HK-2 (cell line): ENCODE data around the gene GSTM4.

Experiments
- DNase-seq: peaks from one replicate; pipeline ENCODE4 v3.0.0-alpha.2; 2018; ENCODE audit not compliant: unreplicated experiment

GSTM4 gene

GRCh38 chr1:109655615-109656519, at the start of gene GSTM4:
Gene GSTM4 (plus strand): TSS chr1:109656099. CDS start chr1:109656390, 291 bp downstream.
- no peak for DNase-seq

GRCh38 chr1:109609881-109610280, 46.0 kb upstream of the GSTM4 start:
- peak; percentile 11 for DNase-seq

GRCh38 chr1:109610609-109611307, 45.1 kb upstream of the GSTM4 start:
- peak; percentile 47 for DNase-seq

- DNase-seq, result no peak
Measured at GRCh38 chr1:109611308-109611990, 44.5 kb upstream of the GSTM4 start.

- no peak for DNase-seq
Measured at GRCh38 chr1:109613361-109614147, 42.3 kb upstream of the GSTM4 start.

GRCh38 chr1:109615879-109616278, 40.0 kb upstream of the GSTM4 start:
- no peak for DNase-seq

- no peak for DNase-seq
Measured at GRCh38 chr1:109616391-109616790, 39.5 kb upstream of the GSTM4 start.

- no peak for DNase-seq
Measured at GRCh38 chr1:109617291-109617801, 38.6 kb upstream of the GSTM4 start.

GRCh38 chr1:109618661-109619575, 37.0 kb upstream of the GSTM4 start:
- no peak for DNase-seq

- DNase-seq, result peak; percentile 88
Measured at GRCh38 chr1:109619576-109620400, 36.1 kb upstream of the GSTM4 start, which contains the start of the genes AMPD2 and GNAT2. Gene AMPD2 (plus strand): TSS chr1:109619837. CDS start chr1:109621176, 1,339 bp downstream. Gene GNAT2 (minus strand): TSS chr1:109619616. CDS start chr1:109612870, 6,746 bp downstream.

- peak; percentile 65 for DNase-seq
Measured at GRCh38 chr1:109620401-109620791, 35.5 kb upstream of the GSTM4 start.

GRCh38 chr1:109620841-109621286, 35.0 kb upstream of the GSTM4 start:
- peak; percentile 94 for DNase-seq

- DNase-seq, result no peak
Measured at GRCh38 chr1:109621379-109622136, 34.3 kb upstream of the GSTM4 start.

- no peak for DNase-seq
Measured at GRCh38 chr1:109622137-109622892, 33.6 kb upstream of the GSTM4 start.

GRCh38 chr1:109622895-109623294, 33.0 kb upstream of the GSTM4 start:
- no peak for DNase-seq

GRCh38 chr1:109623601-109624161, 32.2 kb upstream of the GSTM4 start:
- no peak for DNase-seq
